GM21619 (cell line): ENCODE data around the gene KLHL18.
"Not testable (repeated sequence)": the region's sequence is repeated elsewhere in the genome, so short reads cannot be mapped to it uniquely, and the experiment has no call there.

ENCODE experiments used
- ATAC-seq: cut with Tn5 transposase; IDR thresholded peaks from one replicate; pipeline ENCODE4 v1.9.1; 2021; ENCODE audit not compliant: unreplicated experiment

KLHL18 gene

GRCh38 chr3:47282424-47283192, at the start of gene KLHL18, which contains the start of gene KIF9:
Gene KLHL18, plus strand, starts transcription at chr3:47282944. Its CDS starts 22 bp downstream, at chr3:47282966.
Gene KIF9, minus strand, starts transcription at chr3:47282799. Its CDS starts 5,425 bp downstream, at chr3:47277374.
- ATAC-seq: peak; percentile 76

GRCh38 chr3:47238017-47238416, 44.7 kb upstream of the KLHL18 start:
- no peak for ATAC-seq

- ATAC-seq: no peak
These were observed 42.8 kb upstream of the KLHL18 start for GRCh38 chr3:47239929-47240328.

- no peak for ATAC-seq
These were observed 39.2 kb upstream of the KLHL18 start for GRCh38 chr3:47243419-47244147.

GRCh38 chr3:47244531-47245100, 38.1 kb upstream of the KLHL18 start:
- ATAC-seq: no peak

GRCh38 chr3:47245271-47245670, 37.5 kb upstream of the KLHL18 start:
- ATAC-seq: no peak

- no peak for ATAC-seq
These were observed 35.3 kb upstream of the KLHL18 start for GRCh38 chr3:47247131-47248064.

- no peak for ATAC-seq
These were observed 32.3 kb upstream of the KLHL18 start for GRCh38 chr3:47250309-47251060.

- not testable (repeated sequence) for ATAC-seq
These were observed 31.7 kb upstream of the KLHL18 start for GRCh38 chr3:47251085-47251484.

- no peak for ATAC-seq
These were observed 31.1 kb upstream of the KLHL18 start for GRCh38 chr3:47251689-47252088.

GRCh38 chr3:47256331-47256730, 26.4 kb upstream of the KLHL18 start:
- ATAC-seq: not testable (repeated sequence)

- no peak for ATAC-seq
These were observed 23.6 kb upstream of the KLHL18 start for GRCh38 chr3:47259114-47259513.

- no peak for ATAC-seq
These were observed 22.1 kb upstream of the KLHL18 start for GRCh38 chr3:47260605-47261004.

GRCh38 chr3:47261301-47261700, 21.4 kb upstream of the KLHL18 start:
- no peak for ATAC-seq

GRCh38 chr3:47265008-47265407, 17.7 kb upstream of the KLHL18 start:
- ATAC-seq: no peak

- no peak for ATAC-seq
These were observed 16.9 kb upstream of the KLHL18 start for GRCh38 chr3:47265725-47266428.

- ATAC-seq: peak; percentile 74
These were observed 15.8 kb upstream of the KLHL18 start for GRCh38 chr3:47266709-47267489.

GRCh38 chr3:47267490-47267824, 15.3 kb upstream of the KLHL18 start:
- ATAC-seq: no peak

- no peak for ATAC-seq
These were observed 12.2 kb upstream of the KLHL18 start for GRCh38 chr3:47270526-47270925.
